DMS 273 (cell line): ENCODE results near the gene CCN6.

Experiments
- DNase-seq: peaks from one replicate; lab custom pipeline; 2025; ENCODE audit not compliant: unreplicated experiment; lab: John Stamatoyannopoulos, UW

Gene CCN6

DNA sequence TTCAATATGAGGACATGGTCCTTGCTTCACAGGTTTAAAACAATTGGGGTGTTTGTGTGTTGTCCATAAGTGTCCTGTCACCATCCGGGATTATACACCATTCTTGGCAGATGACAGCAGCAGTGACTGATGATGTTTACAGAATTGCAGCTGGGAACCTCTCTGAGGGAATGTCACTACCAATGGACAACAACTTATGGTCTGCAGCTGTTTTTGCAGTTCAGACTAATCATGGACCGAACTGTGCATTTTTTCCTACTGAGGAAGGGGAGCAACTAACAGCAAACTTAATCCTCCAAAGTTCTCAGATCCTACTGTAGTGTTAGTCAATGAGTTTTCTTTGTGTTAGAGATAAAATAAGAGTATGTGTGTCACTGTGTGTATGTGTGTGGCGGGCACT is 59.5 kb downstream of the CCN6 start:
- no peak for DNase-seq

DNA sequence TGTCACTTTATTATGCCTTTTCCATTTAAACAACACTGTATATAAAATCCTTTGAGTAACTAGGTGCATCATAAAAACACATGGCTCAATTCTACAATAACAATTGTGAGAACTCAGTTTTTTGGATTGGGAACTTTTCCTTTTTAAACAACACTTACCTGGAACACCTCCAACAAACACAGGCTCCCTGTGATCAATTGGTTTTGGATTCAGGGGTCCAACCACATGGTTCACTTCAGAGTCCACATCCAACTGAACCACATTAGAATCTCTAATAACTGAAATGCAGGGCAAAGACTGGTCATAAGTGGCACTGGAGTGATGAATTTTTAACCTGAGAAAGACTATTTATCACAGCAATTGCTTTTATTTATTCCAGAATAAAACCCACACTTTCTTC is 60.0 kb downstream of the CCN6 start:
- DNase-seq, result no peak

DNA sequence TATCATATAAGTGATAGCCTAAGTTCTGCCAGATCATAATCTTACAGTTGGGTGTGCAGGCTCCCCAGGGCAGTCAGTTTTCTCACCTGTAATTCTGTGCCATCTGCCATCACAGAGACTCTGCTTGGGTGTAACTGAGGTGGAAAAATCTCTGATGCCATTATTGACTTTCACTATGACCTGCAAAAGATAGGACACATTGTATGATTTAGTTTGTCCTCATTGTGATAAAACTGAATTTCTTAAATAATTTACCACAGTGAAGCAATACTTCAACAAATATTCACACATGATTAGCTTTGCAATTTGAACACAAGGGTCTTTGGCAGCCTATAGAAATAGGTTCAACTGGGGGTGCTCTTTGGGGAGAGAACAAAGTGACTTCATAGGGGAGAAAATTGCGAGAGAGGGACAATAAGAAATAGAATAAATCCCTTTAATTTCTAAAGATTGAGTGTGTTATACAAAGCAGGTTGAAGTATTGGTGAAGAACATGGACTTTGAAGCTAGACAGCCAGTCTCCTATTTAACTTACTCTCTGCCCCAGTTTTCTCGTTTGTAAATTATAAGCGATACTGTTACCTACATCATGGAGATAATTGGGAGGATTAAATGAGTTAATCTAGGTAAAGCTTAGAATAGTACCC is 60.8 kb downstream of the CCN6 start:
- DNase-seq, result no peak

DNA sequence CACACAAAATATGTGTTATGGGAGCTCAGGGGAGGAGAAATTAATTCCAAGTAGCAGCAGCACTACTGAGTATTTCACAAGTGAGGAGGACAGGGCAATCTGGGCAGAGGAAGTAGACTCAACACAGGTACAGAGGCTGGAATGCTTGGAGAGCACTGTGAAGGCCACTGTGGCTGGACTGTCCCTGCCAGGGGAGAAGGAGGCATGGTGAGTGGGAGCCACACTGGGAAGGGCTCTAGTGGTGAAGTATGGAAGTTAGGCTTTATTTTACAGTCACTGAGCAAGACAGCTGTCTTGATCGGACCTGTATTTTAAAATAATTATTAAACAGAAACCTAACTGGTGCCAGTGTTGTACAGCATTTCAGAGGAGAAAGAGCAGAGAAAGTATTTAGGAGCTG is 62.3 kb downstream of the CCN6 start:
- DNase-seq, result peak; percentile 22

DNA sequence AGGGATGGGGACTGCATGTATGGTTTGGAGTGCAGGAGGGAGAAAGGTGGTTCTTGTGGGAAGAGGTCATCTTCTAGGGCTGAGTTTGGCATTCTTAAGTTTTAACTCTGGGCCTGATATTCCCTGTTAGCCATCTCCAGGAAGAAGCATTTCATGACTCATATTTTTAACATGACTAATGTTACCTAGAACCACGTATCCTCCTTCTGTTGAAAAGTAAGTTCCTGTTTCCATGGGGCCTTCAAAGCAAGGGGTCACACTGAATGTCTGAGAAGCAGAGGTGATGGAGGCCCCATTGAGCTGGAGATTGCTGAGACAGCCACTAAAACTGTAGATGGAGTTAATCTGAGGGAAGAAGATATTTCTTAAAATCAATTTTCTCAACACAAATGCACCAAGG is 63.6 kb downstream of the CCN6 start:
- DNase-seq, result no peak

DNA sequence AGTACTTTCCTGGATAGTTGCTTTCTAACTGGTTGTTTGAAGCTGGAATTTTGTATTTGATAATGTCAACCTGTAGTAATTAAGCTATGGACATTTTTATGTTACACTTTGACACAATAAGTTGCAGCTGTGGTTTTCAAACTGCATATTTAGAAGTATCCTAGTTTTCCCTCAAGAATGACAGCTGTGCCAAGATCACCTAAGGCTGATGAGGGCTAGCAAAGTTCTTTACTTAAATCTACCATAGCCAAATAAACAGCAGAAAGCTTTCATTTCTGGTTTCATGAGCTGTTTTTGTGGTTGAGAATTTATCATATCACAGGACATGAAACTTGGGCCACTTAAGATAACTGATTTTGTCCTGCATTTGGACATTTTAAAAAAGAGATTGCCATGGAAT is 64.1 kb downstream of the CCN6 start:
- no peak for DNase-seq
